Tibial artery (tissue), 4 donors: ENCODE measurements around the gene SDK1.

Source experiments
- DNase-seq, 2 donors: peaks; one replicate each; pipeline ENCODE4 v3.0.0-alpha.2; 2019
- H3K27ac ChIP-seq, 2 donors: fragments of 200-600 bp; sonication (generic) in 1 of 2; 1 replicate in 1 of 2; 2 replicates in 1 of 2; pipeline ENCODE4 v1.5.1; 2018 to 2019; ENCODE audit warnings: mild to moderate bottlenecking in 1 of 2
- H3K27me3 ChIP-seq, 2 donors: fragments of 200-600 bp; sonication (generic) in 1 of 2; one replicate each; pipeline versions ENCODE4 v1.5.1 to v1.6.0; 2016 to 2019
- H3K36me3 ChIP-seq, 3 donors: fragments of 200-600 bp; sonication (generic) in 2 of 3; one replicate each; pipeline ENCODE4 v1.5.1; 2016 to 2019; ENCODE audit warnings: mild to moderate bottlenecking in 2 of 3
- H3K4me1 ChIP-seq, 4 donors: fragments of 200-600 bp; sonication (generic) in 2 of 4; 1 replicate in 3 of 4; 2 replicates in 1 of 4; pipeline ENCODE4 v1.5.1; 2016 to 2019
- H3K4me3 ChIP-seq, 2 donors: fragments of 200-600 bp; sonication (generic) in 1 of 2; 1 replicate in 1 of 2; 2 replicates in 1 of 2; pipeline ENCODE4 v1.5.1; 2018 to 2019; ENCODE audit warnings: mild to moderate bottlenecking in 2 of 2
- H3K9me3 ChIP-seq, 3 donors: fragments of 200-600 bp; sonication (generic) in 1 of 3; one replicate each; pipeline ENCODE4 v1.5.1; 2016 to 2019
- CTCF ChIP-seq, 2 experiments: fragments of 200-600 bp in 1 of 2; fragments of 450-650 bp in 1 of 2; IDR thresholded peaks; one replicate each; pipeline ENCODE4 v1.5.1; 2017 to 2019; ENCODE audit warnings: antibody characterized with exemption in 2 of 2, mild to moderate bottlenecking in 1 of 2, moderate library complexity in 1 of 2
- intact Hi-C: fragments of 100-400 bp; cut with DNase I; formaldehyde crosslinking; loops from one replicate; pipeline ENCODE4 v1.15.0; 2023; ENCODE audit warnings: low total_unique reads

The SDK1 gene

GRCh38 chr7:4268040-4268965, 967.3 kb downstream of the SDK1 start:
- H3K4me1 ChIP-seq = no peaks in the 10 kb centered on the region
- H3K36me3 ChIP-seq = peaks cover 0 to 13% (median 5%) of the 10 kb centered on the region in 3 donors
- H3K9me3 ChIP-seq = no peaks in the 10 kb centered on the region
- intact Hi-C loops = no loop called here
- DNase-seq = no peak
- TF ChIP-seq CTCF (IDR thresholded peaks at IDR 0.05) = no peak
- H3K4me3 ChIP-seq = no peak overlapping the region
- H3K27ac ChIP-seq = no peak overlapping the region
- H3K27me3 ChIP-seq = no peaks in the 10 kb centered on the region

GRCh38 chr7:4269086-4269485, 968.0 kb downstream of the SDK1 start:
- no peak for TF ChIP-seq CTCF (IDR thresholded peaks at IDR 0.05)
- H3K27me3 ChIP-seq = no peaks in the 10 kb centered on the region
- intact Hi-C loops = no loop called here
- no peak overlapping the region for H3K4me3 ChIP-seq
- H3K27ac ChIP-seq = no peak overlapping the region
- H3K4me1 ChIP-seq = no peaks in the 10 kb centered on the region
- no peaks in the 10 kb centered on the region for H3K9me3 ChIP-seq
- DNase-seq = no peak
- peaks cover 0 to 13% (median 5%) of the 10 kb centered on the region in 3 donors for H3K36me3 ChIP-seq

GRCh38 chr7:4269746-4270145, 968.7 kb downstream of the SDK1 start:
- H3K4me1 ChIP-seq = no peaks in the 10 kb centered on the region
- no peak overlapping the region for H3K4me3 ChIP-seq
- H3K9me3 ChIP-seq = peaks cover 0 to 6% (median 0%) of the 10 kb centered on the region in 3 donors
- H3K27ac ChIP-seq = no peak overlapping the region
- no peak for DNase-seq
- peaks cover 0 to 11% (median 5%) of the 10 kb centered on the region in 3 donors for H3K36me3 ChIP-seq
- intact Hi-C loops = no loop called here
- TF ChIP-seq CTCF (IDR thresholded peaks at IDR 0.05) = no peak
- H3K27me3 ChIP-seq = no peaks in the 10 kb centered on the region

- H3K4me1 ChIP-seq = no peaks in the 10 kb centered on the region
- H3K36me3 ChIP-seq = peaks cover 0 to 6% (median 5%) of the 10 kb centered on the region in 3 donors
- no peak for DNase-seq
- TF ChIP-seq CTCF (IDR thresholded peaks at IDR 0.05) = no peak
- no peaks in the 10 kb centered on the region for H3K27me3 ChIP-seq
- H3K27ac ChIP-seq = no peak overlapping the region
- no peak overlapping the region for H3K4me3 ChIP-seq
- intact Hi-C loops = no loop called here
- peaks cover 0 to 11% (median 0%) of the 10 kb centered on the region in 3 donors for H3K9me3 ChIP-seq
These were observed 969.2 kb downstream of the SDK1 start for GRCh38 chr7:4270268-4270667.

- Histone ChIP-seq H3K27ac (no peak overlapping the region), H3K36me3 (peaks cover 0 to 5% (median 0%) of the 10 kb centered on the region in 3 donors), H3K27me3 (no peaks in the 10 kb centered on the region), H3K9me3 (peaks cover 0 to 15% (median 0%) of the 10 kb centered on the region in 3 donors), H3K4me1 (no peaks in the 10 kb centered on the region), H3K4me3 (no peak overlapping the region)
- intact Hi-C loops = no loop called here
- no peak for DNase-seq
- no peak for TF ChIP-seq CTCF (IDR thresholded peaks at IDR 0.05)
These were observed 970.1 kb downstream of the SDK1 start for GRCh38 chr7:4270941-4271715.
